Activated CD8-positive, alpha-beta memory T cell treated with anti-CD3 and anti-CD28 coated beads for 1 hour (primary cell): ENCODE data around the gene RDH13.

Experiments used
- DNase-seq, 2 donors: peaks; one replicate each; pipeline ENCODE4 v3.0.0-alpha.2; 2020; ENCODE audit warnings: low read depth in 1 of 2; ENCODE audit errors: extremely low read depth in 1 of 2

RDH13 gene

GRCh38 chr19:55092423-55093318 lies 29.7 kb upstream of the RDH13 start:
- DNase-seq, result no peak

GRCh38 chr19:55091955-55092354 lies 29.0 kb upstream of the RDH13 start:
- DNase-seq, result no peak

DNA sequence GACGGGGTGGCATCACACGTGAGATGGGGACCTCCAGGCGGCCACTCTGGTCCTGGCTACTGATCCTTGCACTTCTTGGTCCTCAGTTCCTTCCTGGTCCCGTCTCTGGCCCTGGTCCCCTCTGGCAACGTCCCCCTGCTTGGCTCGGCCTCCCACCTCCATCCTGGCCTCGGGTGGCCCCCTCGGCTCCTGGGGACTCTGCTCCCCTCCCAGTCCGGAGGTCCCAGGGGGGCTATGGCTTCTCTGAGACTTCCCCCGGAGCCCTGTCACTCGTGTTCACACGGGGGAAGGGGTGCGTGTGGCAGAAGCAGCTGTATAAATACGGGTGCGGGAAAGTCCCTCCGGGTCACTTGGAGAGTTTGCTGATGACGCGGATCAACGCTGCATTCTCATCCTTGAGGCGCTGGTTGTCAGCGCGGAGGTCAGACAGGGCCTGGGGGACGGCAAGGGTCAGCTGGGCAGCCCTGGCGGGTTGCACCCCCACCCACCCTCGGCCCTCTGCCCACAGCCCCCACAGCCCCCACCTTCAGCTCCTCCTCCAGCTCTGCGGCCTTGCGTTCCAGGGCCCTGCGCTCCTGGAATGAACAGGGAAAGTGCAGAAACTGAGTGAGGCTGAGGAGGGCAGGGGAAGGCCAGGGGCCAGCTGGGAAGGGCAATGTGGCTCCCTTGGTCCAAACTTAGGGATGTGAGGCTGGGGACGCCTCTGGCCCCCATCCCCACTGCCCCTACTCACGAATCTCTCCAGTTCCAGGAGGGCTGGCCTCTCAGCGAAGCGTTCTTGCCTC lies 28.4 kb upstream of the RDH13 start:
- DNase-seq, result no peak

DNA sequence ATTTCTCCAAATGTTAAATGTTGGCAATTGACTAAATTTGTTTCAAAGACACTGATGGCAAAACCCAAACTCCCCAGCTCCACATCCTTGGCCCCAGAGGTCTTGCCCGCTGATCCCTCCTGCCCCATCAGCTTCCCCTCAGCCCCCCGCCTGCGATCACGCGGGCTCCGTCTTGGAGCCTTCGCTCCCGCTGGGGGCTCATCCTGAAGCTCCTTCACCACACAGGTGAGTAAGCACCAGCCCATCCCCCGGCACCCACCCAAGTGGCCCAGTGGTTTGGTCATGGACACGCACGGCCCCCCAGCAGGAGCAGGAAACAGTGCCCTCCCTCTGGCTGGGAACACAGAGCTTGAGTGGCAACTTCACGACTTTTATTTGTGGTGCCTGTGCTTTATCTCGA lies 27.6 kb upstream of the RDH13 start:
- DNase-seq, result no peak

GRCh38 chr19:55089342-55089944 lies 26.5 kb upstream of the RDH13 start:
- DNase-seq, result no peak

DNA sequence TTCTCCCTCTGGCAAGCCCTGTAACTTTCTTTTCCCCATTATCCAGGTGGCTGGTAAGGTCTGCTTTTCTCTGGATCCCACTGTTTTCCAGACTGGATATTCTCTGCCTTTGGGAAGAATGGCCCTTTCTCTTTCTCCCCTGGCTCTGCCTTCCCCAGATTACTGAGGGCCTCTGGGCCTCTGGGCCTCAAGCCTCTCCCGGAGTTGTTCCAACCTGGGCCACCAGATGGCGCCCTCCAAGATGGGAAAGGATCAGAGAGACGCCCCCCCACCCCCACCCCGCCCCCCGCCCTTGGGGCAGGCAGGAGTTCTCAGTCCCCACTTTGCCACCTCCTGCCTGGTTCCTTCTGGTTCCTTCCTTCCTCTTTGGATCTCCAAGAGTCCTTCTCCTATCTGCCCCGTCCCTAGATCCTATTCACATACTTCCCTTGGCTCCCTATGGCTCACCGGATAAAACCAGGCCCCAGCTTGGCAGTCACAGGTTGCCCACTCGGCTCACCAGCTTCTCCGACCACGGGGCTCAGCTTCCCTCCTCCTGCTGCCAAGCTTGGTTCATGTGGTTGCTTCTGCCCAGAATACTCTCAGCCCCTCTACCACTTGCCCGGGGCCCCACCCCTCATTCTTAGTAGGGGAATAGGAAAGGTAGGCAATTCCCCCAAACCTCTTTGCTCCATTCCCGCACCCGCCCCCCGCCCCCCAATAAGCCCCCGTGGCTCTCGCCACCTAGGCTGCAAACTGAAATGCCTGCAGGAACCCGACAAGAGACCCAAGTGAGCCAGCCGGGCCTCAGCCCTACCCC lies 25.8 kb upstream of the RDH13 start:
- DNase-seq, result peak; percentile 34 to 69

DNA sequence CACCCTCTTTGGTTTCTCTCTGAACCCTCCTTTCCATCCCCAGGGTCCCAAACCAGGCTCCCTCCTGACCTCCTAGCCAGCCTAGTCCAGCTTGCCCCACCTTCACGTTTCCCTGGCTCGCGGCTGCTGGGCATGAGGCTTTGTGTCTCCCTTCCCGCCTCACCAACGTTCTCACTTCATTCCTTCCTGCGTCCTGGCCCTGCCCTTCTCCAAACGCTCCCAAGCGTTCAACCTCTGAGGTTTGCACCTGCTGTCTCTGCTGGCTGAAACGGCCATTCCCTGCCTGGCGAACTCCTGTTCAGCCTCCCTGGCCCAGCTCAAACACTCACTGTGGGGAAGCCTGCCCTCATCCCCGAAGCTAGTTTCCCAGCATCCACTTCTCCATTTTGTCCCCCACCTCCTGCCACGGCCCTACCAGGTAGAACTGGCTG lies 25.1 kb upstream of the RDH13 start:
- no peak for DNase-seq

DNA sequence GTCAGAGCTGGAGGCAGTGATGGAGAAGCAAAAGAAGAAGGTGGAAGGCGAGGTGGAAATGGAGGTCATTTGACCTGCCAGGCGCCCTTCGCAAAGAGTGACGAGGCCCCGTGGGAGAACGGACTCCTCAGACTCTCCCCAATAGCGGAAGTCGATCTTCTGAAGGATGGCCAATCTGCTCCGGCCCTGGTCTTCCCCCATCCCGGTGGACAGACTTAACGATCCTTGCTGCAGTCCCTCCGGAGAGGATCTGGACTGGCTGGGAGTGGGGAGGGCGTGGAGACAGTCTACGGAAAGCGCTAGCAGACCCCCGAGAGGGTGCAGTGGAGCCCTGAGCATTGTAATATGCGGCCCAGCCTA lies 24.6 kb upstream of the RDH13 start:
- DNase-seq, result no peak

GRCh38 chr19:55086730-55087541 lies 24.0 kb upstream of the RDH13 start:
- peak in 1 of 2 donors; percentile 31 for DNase-seq

- DNase-seq, result no peak
Measured at GRCh38 chr19:55085923-55086715, 23.2 kb upstream of the RDH13 start.

- no peak for DNase-seq
Measured at GRCh38 chr19:55084416-55084815, 21.5 kb upstream of the RDH13 start.

DNA sequence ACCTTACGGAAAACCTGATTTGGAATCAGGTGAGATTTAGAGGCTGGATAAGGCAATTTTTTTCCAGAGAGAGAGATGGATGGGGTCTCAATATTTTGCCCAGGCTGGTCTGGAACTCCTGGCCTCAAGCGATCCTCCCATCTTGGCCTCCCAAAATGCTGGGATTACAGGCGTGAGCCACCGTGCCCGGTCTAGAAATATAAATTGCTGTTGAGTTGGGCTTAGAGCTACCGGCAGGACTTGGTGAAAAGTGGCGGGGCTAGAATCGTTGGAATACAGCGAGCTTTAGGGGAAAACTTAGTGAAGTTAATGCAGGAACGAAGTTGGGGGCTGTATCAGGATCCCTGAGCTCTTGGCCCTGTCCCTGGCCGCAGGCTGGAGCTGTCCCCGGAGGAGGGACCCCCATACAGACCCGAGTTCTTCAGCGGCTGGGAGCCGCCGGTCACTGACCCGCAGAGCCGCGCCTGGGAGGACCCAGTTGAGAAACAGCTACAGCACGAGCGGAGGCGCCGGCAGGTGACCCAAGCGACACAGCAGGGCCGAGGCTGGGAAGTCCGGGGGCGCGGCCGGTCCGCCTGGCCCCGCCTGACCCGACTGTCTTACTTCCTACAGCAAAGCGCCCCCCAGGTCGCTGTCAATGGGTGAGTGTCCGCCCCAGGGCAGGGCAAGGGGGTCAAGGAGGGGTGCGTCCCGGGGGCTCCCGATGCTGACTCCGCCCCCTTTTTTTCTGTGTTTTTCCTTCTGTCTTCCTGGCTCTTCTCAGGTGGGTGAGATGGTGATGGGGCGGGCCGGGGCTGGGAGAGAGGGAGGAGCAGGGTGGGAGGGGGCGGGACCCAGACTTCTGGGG lies 20.3 kb upstream of the RDH13 start:
- no peak for DNase-seq

GRCh38 chr19:55082020-55082851 lies 19.3 kb upstream of the RDH13 start:
- peak in 1 of 2 donors; percentile 15 for DNase-seq

DNA sequence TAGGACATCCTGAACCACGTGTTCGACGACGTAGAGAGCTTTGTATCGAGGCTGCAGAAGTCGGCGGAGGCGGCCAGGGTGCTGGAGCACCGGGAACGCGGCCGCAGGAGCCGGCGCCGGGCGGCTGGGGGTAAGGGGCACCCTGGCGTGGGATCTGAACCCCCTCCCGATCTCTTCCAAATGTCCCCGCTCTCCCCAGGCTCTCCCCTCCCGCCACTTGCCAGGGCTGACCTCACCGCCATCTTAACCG lies 18.7 kb upstream of the RDH13 start:
- DNase-seq, result no peak

DNA sequence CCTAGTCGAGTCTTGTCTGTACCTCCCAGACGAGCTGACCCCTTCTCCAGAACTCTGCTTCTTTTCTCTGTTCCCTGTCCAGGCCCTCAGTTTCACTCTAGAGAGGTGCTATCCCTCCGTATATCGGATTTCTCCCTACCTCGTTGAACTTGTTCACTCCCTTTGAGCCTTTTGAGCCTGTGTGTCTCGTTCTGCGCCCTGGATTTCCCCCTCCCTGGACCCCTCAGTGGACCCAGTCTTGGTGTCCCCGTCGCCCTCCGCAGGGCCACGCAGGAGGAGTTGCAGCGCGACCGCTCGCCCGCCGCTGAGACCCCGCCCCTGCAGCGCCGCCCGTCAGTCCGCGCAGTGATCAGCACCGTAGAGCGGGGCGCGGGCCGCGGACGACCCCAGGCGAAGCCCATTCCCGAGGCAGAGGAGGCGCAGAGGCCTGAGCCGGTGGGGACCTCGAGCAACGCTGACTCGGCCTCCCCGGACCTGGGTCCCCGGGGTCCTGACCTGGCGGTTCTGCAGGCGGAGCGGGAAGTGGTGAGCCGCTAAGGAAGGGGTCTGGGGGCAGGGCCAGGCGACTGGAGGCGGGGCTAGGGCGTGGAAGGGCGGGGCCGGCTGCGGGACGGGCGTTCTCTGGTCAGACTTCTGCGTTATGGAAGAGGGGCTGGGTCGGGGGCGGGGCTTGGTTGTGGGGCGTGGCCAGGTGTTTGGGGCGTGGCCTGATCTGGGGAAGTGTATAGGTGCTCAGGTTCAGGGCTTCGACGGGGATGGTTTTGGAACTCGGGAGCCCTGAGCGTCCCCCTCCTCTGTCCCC lies 18.2 kb upstream of the RDH13 start:
- peak; percentile 57 to 79 for DNase-seq

GRCh38 chr19:55080121-55080967 lies 17.4 kb upstream of the RDH13 start:
- DNase-seq, result peak in 1 of 2 donors; percentile 33
